GM21390 (cell line): ENCODE results near the gene CNTNAP2.
"Not testable (repeated sequence)": the region's sequence is repeated elsewhere in the genome, so short reads cannot be mapped to it uniquely, and the experiment has no call there.

Source experiments
- ATAC-seq: cut with Tn5 transposase; IDR thresholded peaks from one replicate; pipeline ENCODE4 v1.9.1; 2021; ENCODE audit not compliant: unreplicated experiment

The CNTNAP2 gene

DNA sequence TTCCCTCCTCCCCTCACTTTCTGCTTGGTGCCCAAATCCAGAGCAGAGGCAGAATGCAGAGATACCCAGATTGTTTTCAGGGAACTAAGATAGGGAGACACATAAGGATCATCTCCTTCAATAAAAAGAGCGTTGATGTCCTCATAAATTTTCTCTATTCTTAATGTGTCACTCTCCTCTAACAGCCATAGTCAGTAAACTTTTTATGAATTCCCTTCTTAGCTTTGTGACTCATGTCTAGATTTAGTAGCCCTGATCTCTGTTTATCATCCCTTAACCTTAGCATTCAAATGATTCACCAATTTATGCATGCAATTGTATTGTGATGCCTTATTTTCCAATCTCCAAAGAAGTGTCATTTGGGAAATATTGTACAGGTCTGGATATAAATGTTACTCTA is 1478.4 kb downstream of the CNTNAP2 start:
- ATAC-seq, result no peak

- not testable (repeated sequence) for ATAC-seq
Observed at GRCh38 chr7:147598687-147599086, 1482.1 kb downstream of the CNTNAP2 start.

- no peak for ATAC-seq
Observed at GRCh38 chr7:147605323-147605722, 1488.7 kb downstream of the CNTNAP2 start.

- ATAC-seq, result no peak
Observed at GRCh38 chr7:147607157-147607800, 1490.7 kb downstream of the CNTNAP2 start.

- no peak for ATAC-seq
Observed at GRCh38 chr7:147611431-147611830, 1494.8 kb downstream of the CNTNAP2 start.

GRCh38 chr7:147635288-147635687 is 1518.7 kb downstream of the CNTNAP2 start:
- ATAC-seq, result no peak

GRCh38 chr7:147636553-147636952 is 1520.0 kb downstream of the CNTNAP2 start:
- no peak for ATAC-seq

GRCh38 chr7:147638566-147638965 is 1522.0 kb downstream of the CNTNAP2 start:
- ATAC-seq, result no peak

GRCh38 chr7:147639037-147639436 is 1522.4 kb downstream of the CNTNAP2 start:
- ATAC-seq, result no peak

DNA sequence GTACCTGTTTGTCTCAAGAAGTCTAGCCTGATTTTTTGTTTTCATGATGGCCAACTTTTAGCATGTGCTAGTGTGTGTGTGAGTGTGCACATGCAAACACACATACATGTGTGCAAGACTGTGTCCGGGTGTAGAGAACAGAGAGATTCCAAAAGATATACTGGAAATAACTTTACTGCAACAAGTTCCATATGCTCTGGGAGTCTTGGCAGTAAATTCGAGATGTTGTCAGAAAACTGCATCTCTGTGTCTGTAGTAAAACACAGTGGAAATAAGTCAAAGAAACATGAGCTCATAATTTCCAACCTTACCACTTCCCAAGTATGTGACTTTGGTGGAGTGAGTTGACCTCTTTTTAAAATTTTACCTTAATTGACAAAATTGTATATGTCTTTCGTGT is 1523.2 kb downstream of the CNTNAP2 start:
- no peak for ATAC-seq

DNA sequence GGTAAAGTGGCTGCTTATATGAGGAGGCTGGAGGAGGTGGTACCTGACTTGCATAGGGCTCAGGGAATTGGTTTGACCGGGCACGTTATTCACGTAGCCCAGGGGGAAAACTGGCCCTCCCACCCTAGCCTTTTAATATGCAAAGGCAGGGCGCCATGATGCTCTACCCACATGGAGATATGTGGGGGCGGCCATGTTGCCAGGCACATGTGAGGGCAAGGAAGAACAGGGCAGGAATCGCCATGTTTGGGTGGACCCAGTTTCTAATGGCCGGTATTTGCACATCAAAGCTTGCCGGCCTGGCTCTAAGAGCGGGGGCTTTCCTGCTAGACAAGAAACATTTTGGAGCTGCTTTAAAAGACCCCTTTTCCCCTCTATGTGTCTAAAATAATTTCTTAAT is 1524.2 kb downstream of the CNTNAP2 start:
- no peak for ATAC-seq

DNA sequence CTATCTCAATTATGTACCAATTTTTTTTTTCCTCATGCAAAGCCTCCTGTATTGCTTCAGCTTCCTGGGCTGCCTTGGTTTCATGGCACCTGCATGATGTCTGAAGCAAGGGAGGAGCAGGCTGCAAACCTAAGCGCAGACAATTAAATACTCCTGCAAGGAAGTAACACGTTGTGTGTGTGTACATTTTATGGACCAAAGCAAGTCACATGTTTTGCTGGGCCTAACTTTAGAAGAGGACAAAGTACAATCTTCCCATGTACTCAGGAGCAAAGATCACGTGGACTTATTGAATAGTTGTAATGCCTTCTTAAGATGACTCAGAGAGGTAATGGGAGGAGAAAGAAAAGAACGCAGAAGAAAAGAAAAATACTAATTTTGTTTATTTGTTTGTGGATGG is 1530.0 kb downstream of the CNTNAP2 start:
- ATAC-seq, result no peak

- ATAC-seq, result no peak
Observed at GRCh38 chr7:147650991-147651390, 1534.4 kb downstream of the CNTNAP2 start.

DNA sequence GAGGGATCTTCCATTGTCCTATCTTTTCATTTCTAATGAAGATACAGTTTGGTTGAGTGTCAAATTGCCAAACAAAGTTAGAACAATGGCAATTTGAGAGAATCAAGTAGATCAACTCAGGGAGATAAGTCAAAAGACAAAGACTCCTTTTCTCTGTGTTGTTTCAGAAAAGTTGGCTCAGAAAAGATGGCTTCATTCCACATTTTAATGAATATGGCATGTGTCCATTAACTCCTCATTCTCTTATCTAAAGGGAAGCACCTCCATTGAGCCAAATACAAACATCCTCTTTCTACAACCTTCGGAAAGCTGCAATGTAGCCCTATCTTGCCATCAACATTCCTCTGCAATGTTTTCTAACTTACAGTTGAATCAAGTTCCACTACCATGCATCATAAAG is 1535.0 kb downstream of the CNTNAP2 start:
- ATAC-seq, result no peak

DNA sequence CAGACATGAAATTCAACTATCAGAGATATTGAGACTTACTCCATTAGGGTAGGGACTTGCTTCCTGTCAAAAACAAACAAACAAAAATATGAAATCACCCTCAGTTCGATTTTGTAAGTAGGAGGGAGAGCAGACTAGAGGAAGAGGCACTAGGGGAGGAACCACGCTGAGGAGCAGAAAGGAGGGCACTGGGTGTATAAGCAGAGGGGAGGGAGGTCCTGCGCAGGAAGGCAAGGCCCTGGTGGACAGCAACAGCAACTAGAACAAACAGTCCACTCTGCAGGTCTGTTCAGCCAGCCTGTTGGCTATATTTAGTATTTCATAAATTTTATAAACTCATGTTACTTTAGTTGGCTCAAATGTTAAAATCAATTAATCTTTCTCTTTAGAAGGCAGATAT is 1536.9 kb downstream of the CNTNAP2 start:
- no peak for ATAC-seq

DNA sequence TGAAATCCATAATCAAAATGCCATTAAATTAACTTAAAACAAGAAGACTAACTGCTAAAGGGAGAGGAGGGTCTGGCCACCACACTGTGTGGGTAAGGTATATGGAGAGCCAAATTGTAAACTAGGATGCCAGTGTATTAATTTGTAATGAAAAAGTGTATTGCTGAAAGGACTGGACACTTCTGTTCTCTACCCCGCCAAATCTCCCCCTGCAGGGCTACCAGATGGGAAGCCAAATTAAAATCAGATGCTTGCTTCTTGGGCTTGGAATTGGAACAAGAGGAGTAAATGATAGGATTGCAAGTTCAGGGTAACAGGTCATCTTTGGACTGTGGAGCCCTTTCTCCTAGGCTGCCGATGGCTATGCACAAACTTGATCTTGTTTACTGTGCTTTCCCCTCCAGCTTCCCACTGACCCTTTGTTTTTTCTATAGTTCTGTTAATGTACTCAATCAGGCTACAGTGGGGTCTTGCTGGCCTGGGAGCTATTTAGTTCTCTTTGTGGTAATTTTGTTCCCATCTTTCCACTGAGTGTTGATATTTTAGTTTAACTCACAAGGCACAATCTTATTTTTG is 1541.9 kb downstream of the CNTNAP2 start:
- no peak for ATAC-seq

GRCh38 chr7:147659036-147659995 is 1542.7 kb downstream of the CNTNAP2 start:
- no peak for ATAC-seq

- no peak for ATAC-seq
Observed at GRCh38 chr7:147664541-147664940, 1547.9 kb downstream of the CNTNAP2 start.

DNA sequence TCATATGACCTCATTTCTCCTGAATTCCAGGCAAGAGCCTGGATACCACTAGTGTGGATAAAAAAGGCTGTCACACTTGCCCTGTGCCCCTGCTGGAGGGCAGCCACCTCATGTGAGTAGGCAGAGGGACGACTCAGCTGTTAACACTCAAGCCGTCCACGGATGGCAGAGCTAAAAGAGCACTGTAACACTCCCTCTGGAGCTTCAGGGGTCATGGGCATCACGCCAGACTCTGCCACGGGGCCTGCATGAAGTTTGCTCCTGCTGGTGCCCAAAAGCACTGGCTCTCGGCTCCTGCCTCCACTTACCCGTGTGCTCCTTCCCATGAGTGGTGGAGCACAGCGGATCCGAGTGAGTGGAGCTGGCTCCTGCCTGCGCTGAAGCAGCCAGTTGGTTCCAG is 1554.2 kb downstream of the CNTNAP2 start:
- no peak for ATAC-seq

- no peak for ATAC-seq
Observed at GRCh38 chr7:147674705-147675104, 1558.1 kb downstream of the CNTNAP2 start.

GRCh38 chr7:147678943-147679342 is 1562.3 kb downstream of the CNTNAP2 start:
- no peak for ATAC-seq

GRCh38 chr7:147681530-147681929 is 1564.9 kb downstream of the CNTNAP2 start:
- ATAC-seq, result no peak
